Keratinocyte (primary cell): ENCODE results near the gene SZRD1. TPM values are rescaled to one million over a fixed set of nuclear protein-coding genes. Genes with fewer than 3 reads are reported as not detected.

Source experiments
- DNase-seq: peaks from one replicate; pipeline ENCODE4 v3.0.0-alpha.2; 2011; ENCODE audit warnings: low read depth, missing footprints, low spot score
- FAIRE-seq: peaks from 2 replicates; lab custom pipeline; 2011; peaks lifted over from hg19 to GRCh38; lab: Jason Lieb, UNC
- H2AFZ ChIP-seq: 2 replicates; pipeline ENCODE4 v1.6.0; 2012; ENCODE audit warnings: low read length, control low read depth, inconsistent platforms; ENCODE audit not compliant: control insufficient read depth
- H3K27ac ChIP-seq: 2 replicates; pipeline ENCODE4 v1.5.1; 2011; ENCODE audit warnings: low read length; ENCODE audit not compliant: control insufficient read depth, insufficient read depth
- H3K27me3 ChIP-seq: 3 replicates; pipeline ENCODE4 v1.6.0; 2011; ENCODE audit warnings: low read length; ENCODE audit not compliant: control insufficient read depth, insufficient read depth; ENCODE audit errors: extremely low read depth
- H3K36me3 ChIP-seq, 2 experiments: 2 replicates in 1 of 2; 3 replicates in 1 of 2; pipeline ENCODE4 v1.5.1; 2011; ENCODE audit warnings: low read length in 2 of 2, mild to moderate bottlenecking in 1 of 2; ENCODE audit not compliant: control insufficient read depth in 2 of 2, insufficient read depth in 2 of 2; ENCODE audit errors: extremely low read depth in 1 of 2
- H3K4me1 ChIP-seq: 3 replicates; pipeline ENCODE4 v1.5.1; 2011; ENCODE audit warnings: low read length; ENCODE audit not compliant: control insufficient read depth, insufficient read depth; ENCODE audit errors: extremely low read depth
- H3K4me2 ChIP-seq: 3 replicates; pipeline ENCODE4 v1.6.0; 2011; ENCODE audit warnings: low read depth, low read length; ENCODE audit not compliant: control insufficient read depth, insufficient read depth; ENCODE audit errors: extremely low read depth
- H3K4me3 ChIP-seq, 3 experiments: fragments of 200-600 bp in 1 of 3; sonication (generic) in 1 of 3; 2 replicates in 2 of 3; 3 replicates in 1 of 3; pipeline ENCODE4 v1.5.1; 2011 to 2016; ENCODE audit warnings: low read length in 3 of 3, mild to moderate bottlenecking in 3 of 3, control low read depth in 2 of 3, inconsistent platforms in 1 of 3, low read depth in 1 of 3, mixed read lengths in 1 of 3, mixed run types in 1 of 3, moderate library complexity in 1 of 3; ENCODE audit not compliant: control insufficient read depth in 2 of 3, insufficient read depth in 2 of 3; ENCODE audit errors: extremely low read depth in 1 of 3
- H3K79me2 ChIP-seq: 2 replicates; pipeline ENCODE4 v1.6.0; 2012; ENCODE audit warnings: low read length; ENCODE audit not compliant: control insufficient read depth, insufficient read depth
- H3K9ac ChIP-seq: 3 replicates; pipeline ENCODE4 v1.6.0; 2011; ENCODE audit warnings: low read length; ENCODE audit not compliant: control insufficient read depth, insufficient read depth; ENCODE audit errors: extremely low read depth
- H3K9me1 ChIP-seq: 3 replicates; pipeline ENCODE4 v1.6.0; 2011; ENCODE audit warnings: low read length; ENCODE audit not compliant: control insufficient read depth, insufficient read depth; ENCODE audit errors: extremely low read depth
- H3K9me3 ChIP-seq: 2 replicates; pipeline ENCODE4 v1.5.1; 2012; ENCODE audit warnings: low read depth, low read length; ENCODE audit not compliant: control insufficient read depth
- H4K20me1 ChIP-seq: 3 replicates; pipeline ENCODE4 v1.6.0; 2011; ENCODE audit warnings: low read length; ENCODE audit not compliant: control insufficient read depth, insufficient read depth; ENCODE audit errors: extremely low read depth
- CTCF ChIP-seq, 3 experiments: IDR thresholded peaks in 1 of 3; conservative IDR thresholded peaks in 1 of 3; optimal IDR thresholded peaks in 1 of 3; 2 replicates in 2 of 3; 3 replicates in 1 of 3; pipeline versions ENCODE3 to v1.5.1; 2011; ENCODE audit warnings: low read length in 3 of 3, mild to moderate bottlenecking in 3 of 3, moderate library complexity in 2 of 3, control low read depth in 1 of 3, inconsistent platforms in 1 of 3; ENCODE audit not compliant: insufficient read depth in 2 of 3; ENCODE audit errors: extremely low read depth in 1 of 3
- EZH2 ChIP-seq: IDR thresholded peaks from one replicate; pipeline ENCODE4 v1.6.1; 2012; ENCODE audit warnings: inconsistent platforms, mild to moderate bottlenecking, low read length, moderate library complexity
- dilution Hi-C: fragments of 300-500 bp; cut with MboI; formaldehyde crosslinking; loops from one replicate; pipeline ENCODE4 v1.7.0; 2020; ENCODE audit warnings: low sequenced_read_pairs; ENCODE audit not compliant: extremely low pct_ligation_motif_present
- polyA plus RNA-seq, 5 experiments: library from polyadenylated mRNA; depleted of rRNA in 3 of 5; stranded (reverse) in 3 of 5; stranded (forward) in 1 of 5; unstranded in 1 of 5; fragments of >200 nt; gene quantifications; 1 replicate in 1 of 5; 2 replicates in 3 of 5; 3 replicates in 1 of 5; pipeline versions ENCODE4 v1.2.1 to v1.2.3, GENCODE V29; 2011 to 2012; ENCODE audit warnings: missing spikeins in 2 of 5, low read depth in 1 of 5, low replicate concordance in 1 of 5

The SZRD1 gene
- polyA plus RNA-seq, 1 donor (not counting 4 experiments of a cell fraction or from before 2014, with no cell fraction given): 68.7 TPM

DNA sequence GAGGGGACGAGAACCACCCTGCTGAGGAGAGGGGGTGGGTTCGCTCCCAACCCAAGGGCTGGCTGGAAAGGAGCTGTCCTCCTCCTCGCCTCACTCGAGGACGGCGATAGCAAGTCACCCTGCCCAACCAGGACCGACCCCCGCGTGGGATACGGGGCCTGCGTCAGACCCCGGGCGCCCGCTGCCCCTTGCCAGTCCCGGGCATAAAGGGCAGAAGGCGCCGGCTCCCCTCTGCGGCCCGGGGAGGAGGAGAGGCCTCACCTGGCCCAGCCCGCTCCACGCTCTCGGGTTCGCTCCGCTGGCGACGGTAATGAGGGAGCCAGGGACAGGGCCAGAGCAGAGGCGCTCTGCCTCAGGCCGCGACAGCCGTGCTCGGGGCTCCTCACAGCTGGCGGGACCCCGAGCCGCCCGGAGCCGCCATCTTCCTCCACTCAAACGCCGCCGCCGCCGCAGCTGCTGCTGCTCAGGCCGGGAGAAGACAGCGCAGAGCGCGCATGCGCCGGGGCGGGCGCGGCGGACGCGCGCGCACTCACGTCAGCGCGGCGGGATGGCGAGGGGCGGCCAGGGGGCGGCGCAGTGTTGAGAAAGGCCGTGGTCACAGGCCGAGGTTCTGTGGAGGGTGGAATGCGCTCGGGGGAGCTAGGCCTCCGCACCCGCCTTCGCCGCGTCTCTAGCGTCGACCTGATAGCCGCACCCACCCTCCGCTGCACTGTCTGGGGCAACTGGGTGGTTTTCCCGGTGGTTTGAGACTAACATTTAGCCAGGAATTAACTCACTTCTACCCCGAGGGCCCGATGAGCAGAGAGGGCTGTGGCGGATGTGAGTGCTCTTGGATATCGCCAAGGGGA is 14.8 kb upstream of the SZRD1 start, which contains the start of gene FBXO42:
Gene FBXO42, minus strand, starts transcription at position 487 of the 848 bp plus-strand sequence. CDS start 37,062 bp downstream, outside the sequence.
- peak within 1 kb of the TSS; percentile 84 for H2AFZ ChIP-seq

GRCh38 chr1:16352842-16353535 is 14.1 kb upstream of the SZRD1 start:
- Histone ChIP-seq H3K9ac (peak overlapping the region; percentile 88), H4K20me1 (no peaks in the 10 kb centered on the region), H3K36me3 (no peaks in the 10 kb centered on the region), H3K4me3 (peak overlapping the region; percentile 47 to 74 (median 52)), H2AFZ (peak overlapping the region; percentile 84), H3K27me3 (no peaks in the 10 kb centered on the region), H3K9me3 (no peaks in the 10 kb centered on the region), H3K27ac (peak overlapping the region; percentile 64), H3K4me1 (peaks cover 12% of the 10 kb centered on the region), H3K9me1 (peaks cover 3% of the 10 kb centered on the region), H3K79me2 (peaks cover 41% of the 10 kb centered on the region), H3K4me2 (peak overlapping the region; percentile 81)
- DNase-seq (no peak), FAIRE-seq (no peak)
- dilution Hi-C loops: no loop called here
- TF ChIP-seq CTCF (optimal IDR thresholded peaks at IDR 0.05 in 1 of 3, IDR thresholded peaks at IDR 0.05 in 1 of 3, conservative IDR thresholded peaks at IDR 0.05 in 1 of 3; ENCODE audit: extremely low read depth in 1 of 3, insufficient read depth in 2 of 3, low read length in 3 of 3) (no peak), EZH2 (no peak)

More for the DNA sequence above, 14.8 kb upstream of the SZRD1 start, which contains the start of gene FBXO42:
- Histone ChIP-seq H3K4me3 (peak within 1 kb of the TSS; percentile 52 to 74 (median 67)), H3K27me3 (no peaks in the 10 kb centered on the region), H3K9ac (peak within 1 kb of the TSS; percentile 88), H3K79me2 (peaks cover 48% of the 10 kb centered on the region), H3K27ac (peak within 1 kb of the TSS; percentile 64), H3K36me3 (no peaks in the 10 kb centered on the region), H3K4me1 (peaks cover 12% of the 10 kb centered on the region), H3K4me2 (peak within 1 kb of the TSS; percentile 92), H4K20me1 (no peaks in the 10 kb centered on the region), H3K9me1 (peaks cover 4% of the 10 kb centered on the region), H3K9me3 (no peaks in the 10 kb centered on the region)
- DNase-seq (peak; percentile 66), FAIRE-seq (no peak)
- TF ChIP-seq CTCF (optimal IDR thresholded peaks at IDR 0.05 in 1 of 3, IDR thresholded peaks at IDR 0.05 in 1 of 3, conservative IDR thresholded peaks at IDR 0.05 in 1 of 3; ENCODE audit: extremely low read depth in 1 of 3, insufficient read depth in 2 of 3, low read length in 3 of 3): peak in 2 of 3 experiments; percentile 11 to 69
- TF ChIP-seq EZH2: no peak
- dilution Hi-C loops: no loop called here
